ENCODE results near the gene LITAF.

DNA sequence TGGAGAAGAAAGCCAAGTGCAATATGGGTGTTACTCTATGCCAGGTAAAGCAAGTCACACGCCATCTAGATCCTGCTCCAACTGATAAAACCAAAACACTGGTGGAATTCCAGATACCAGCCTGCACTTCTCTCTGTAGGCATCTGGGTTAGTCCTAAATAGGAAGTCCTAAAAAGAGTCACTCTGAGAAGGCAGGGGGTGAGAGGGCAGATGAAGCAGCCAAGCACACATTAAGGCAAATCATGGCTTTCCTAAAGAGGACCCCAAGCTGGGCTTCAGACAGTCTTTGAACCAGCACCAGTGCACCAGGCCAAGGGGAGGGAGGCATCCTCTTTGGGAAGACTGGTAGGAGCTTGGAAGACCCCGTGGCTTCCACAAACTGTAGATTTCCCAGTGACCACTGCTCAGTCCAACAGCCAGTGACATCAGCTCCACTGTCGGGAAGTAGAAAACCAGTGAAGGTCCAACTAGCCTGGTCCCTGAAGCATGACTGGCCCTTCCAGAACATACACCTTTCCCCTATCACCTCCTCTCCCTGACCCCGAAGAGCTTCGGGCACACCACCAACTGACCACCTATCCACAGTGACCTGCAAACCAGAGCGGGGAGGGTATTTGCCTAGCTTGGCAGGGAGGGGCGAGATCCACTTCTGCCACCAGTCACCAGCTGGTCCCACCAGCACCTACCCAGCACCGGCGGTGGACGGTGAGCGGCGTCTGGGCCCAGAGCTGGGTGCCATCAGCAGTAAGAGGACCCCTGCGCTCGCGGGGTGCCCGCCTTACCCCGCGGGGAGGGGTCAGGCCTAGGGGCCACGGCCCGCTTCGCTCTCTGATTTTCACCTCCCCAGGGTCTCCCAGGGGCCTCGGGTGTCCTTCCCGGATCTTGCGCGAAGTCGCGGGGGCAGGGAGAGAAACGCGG is 1.0 kb downstream of the LITAF start:
- TF ChIP-seq POLR2A (IDR thresholded peaks at IDR 0.05) (no peak), CTCF (IDR thresholded peaks at IDR 0.05) (no peak)

Measured in testis (tissue), 2 donors.